ENCODE results near the gene RPS26. TPM values are rescaled to one million over a fixed set of nuclear protein-coding genes. Genes with fewer than 3 reads are reported as not detected.
A peak's percentile ranks its signal among the peaks of the same experiment; 100 is the strongest.

RPS26 gene
- total and polyA plus RNA-seq, 2 donors from 2014 or later, result 46.7 to 637 TPM

- DNase-seq, result no peak
- Histone ChIP-seq H3K27ac (ENCODE audit: low read depth in 2 of 2, low read length in 2 of 2) (no peak overlapping the region), H3K27me3 (ENCODE audit: control insufficient read depth, insufficient read depth, low read length) (no peaks in the 10 kb centered on the region), H3K4me3 (ENCODE audit: low read length in 3 of 3) (no peak overlapping the region), H3K36me3 (ENCODE audit: control insufficient read depth in 2 of 3, insufficient read depth in 3 of 3, low read length in 3 of 3) (no peaks in the 10 kb centered on the region), H3K9ac (ENCODE audit: low read length in 3 of 3) (no peak overlapping the region), H3K4me1 (ENCODE audit: control insufficient read depth in 2 of 3, insufficient read depth in 2 of 3, low read depth in 1 of 3, low read length in 3 of 3) (peaks cover 0 to 13% (median 11%) of the 10 kb centered on the region in 3 donors), H3K9me3 (ENCODE audit: control insufficient read depth in 2 of 3, insufficient read depth in 1 of 3, low read length in 3 of 3) (no peaks in the 10 kb centered on the region)
- intact Hi-C loops (cut with DNase I), result no loop called here
- TF ChIP-seq, protein P1, sequence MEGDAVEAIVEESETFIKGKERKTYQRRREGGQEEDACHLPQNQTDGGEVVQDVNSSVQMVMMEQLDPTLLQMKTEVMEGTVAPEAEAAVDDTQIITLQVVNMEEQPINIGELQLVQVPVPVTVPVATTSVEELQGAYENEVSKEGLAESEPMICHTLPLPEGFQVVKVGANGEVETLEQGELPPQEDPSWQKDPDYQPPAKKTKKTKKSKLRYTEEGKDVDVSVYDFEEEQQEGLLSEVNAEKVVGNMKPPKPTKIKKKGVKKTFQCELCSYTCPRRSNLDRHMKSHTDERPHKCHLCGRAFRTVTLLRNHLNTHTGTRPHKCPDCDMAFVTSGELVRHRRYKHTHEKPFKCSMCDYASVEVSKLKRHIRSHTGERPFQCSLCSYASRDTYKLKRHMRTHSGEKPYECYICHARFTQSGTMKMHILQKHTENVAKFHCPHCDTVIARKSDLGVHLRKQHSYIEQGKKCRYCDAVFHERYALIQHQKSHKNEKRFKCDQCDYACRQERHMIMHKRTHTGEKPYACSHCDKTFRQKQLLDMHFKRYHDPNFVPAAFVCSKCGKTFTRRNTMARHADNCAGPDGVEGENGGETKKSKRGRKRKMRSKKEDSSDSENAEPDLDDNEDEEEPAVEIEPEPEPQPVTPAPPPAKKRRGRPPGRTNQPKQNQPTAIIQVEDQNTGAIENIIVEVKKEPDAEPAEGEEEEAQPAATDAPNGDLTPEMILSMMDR (IDR thresholded peaks at IDR 0.05; ENCODE audit: borderline replicate concordance, extremely low read depth, insufficient read depth), result no peak
- no peak for FAIRE-seq
These were observed 31.6 kb upstream of the RPS26 start for GRCh38 chr12:56010111-56010570.

DNA sequence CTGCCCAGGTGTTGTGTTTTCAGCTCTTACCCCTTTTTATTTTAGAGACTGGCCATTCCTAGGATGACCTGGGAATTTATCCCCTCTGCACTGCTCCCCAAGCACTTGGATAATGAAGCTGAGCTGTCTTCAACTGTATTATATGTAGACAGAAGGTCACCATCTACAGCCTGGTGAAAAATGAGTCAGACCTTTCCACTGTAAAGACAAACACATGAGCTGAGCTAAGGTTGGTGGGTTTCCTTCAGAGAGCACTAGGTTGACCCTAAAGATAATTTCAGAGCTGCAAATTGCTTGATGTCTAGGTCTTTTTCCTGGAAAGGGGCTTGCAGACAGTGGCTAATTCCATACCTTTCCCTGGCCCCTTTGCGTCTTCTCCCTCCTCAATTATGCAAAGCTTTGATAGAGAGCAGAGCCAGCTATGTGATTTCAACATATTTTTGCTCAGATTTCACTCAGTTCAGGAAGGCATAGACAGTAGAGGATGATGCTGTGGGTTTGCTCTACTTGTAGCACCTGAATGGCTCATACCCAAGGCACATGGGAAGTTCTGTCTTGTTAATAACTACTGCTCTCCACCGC is 30.1 kb upstream of the RPS26 start:
- no peak for FAIRE-seq

GRCh38 chr12:56013482-56013881 is 28.2 kb upstream of the RPS26 start:
- intact Hi-C loops (cut with DNase I), result no loop called here
- no peaks in the 10 kb centered on the region for H3K36me3 ChIP-seq (ENCODE audit: control insufficient read depth in 2 of 3, insufficient read depth in 3 of 3, low read length in 3 of 3)
- H3K9me3 ChIP-seq (ENCODE audit: control insufficient read depth in 2 of 3, insufficient read depth in 1 of 3, low read length in 3 of 3), result no peaks in the 10 kb centered on the region
- no peak overlapping the region for H3K9ac ChIP-seq (ENCODE audit: low read length in 3 of 3)
- H3K27ac ChIP-seq (ENCODE audit: low read depth in 2 of 2, low read length in 2 of 2), result peak overlapping the region; percentile 51 to 73
- FAIRE-seq (no peak), DNase-seq (no peak)
- H3K4me1 ChIP-seq (ENCODE audit: control insufficient read depth in 2 of 3, insufficient read depth in 2 of 3, low read depth in 1 of 3, low read length in 3 of 3), result peaks cover 0 to 12% (median 6%) of the 10 kb centered on the region in 3 donors
- TF ChIP-seq, protein P1 (IDR thresholded peaks at IDR 0.05; ENCODE audit: borderline replicate concordance, extremely low read depth, insufficient read depth), result no peak
- H3K27me3 ChIP-seq (ENCODE audit: control insufficient read depth, insufficient read depth, low read length), result no peaks in the 10 kb centered on the region
- no peak overlapping the region for H3K4me3 ChIP-seq (ENCODE audit: low read length in 3 of 3)

More for the DNA sequence above, 30.1 kb upstream of the RPS26 start:
- no peaks in the 10 kb centered on the region for H3K9me3 ChIP-seq (ENCODE audit: control insufficient read depth in 2 of 3, insufficient read depth in 1 of 3, low read length in 3 of 3)
- H3K4me3 ChIP-seq (ENCODE audit: low read length in 3 of 3), result no peak overlapping the region
- no peak overlapping the region for H3K27ac ChIP-seq (ENCODE audit: low read depth in 2 of 2, low read length in 2 of 2)
- TF ChIP-seq, protein P1 (IDR thresholded peaks at IDR 0.05; ENCODE audit: borderline replicate concordance, extremely low read depth, insufficient read depth), result no peak
- intact Hi-C loops (cut with DNase I), result no loop called here
- no peaks in the 10 kb centered on the region for H3K36me3 ChIP-seq (ENCODE audit: control insufficient read depth in 2 of 3, insufficient read depth in 3 of 3, low read length in 3 of 3)
- peaks cover 0 to 13% (median 11%) of the 10 kb centered on the region in 3 donors for H3K4me1 ChIP-seq (ENCODE audit: control insufficient read depth in 2 of 3, insufficient read depth in 2 of 3, low read depth in 1 of 3, low read length in 3 of 3)
- H3K27me3 ChIP-seq (ENCODE audit: control insufficient read depth, insufficient read depth, low read length), result no peaks in the 10 kb centered on the region
- DNase-seq, result no peak
- no peak overlapping the region for H3K9ac ChIP-seq (ENCODE audit: low read length in 3 of 3)
